ENCODE measurements around the gene GPR37. TPM values are rescaled to one million over a fixed set of nuclear protein-coding genes. Genes with fewer than 3 reads are reported as not detected.

GPR37 gene
- total RNA-seq, 1 experiment from 2014 or later, result 1.3 TPM

- no peak overlapping the region for H3K27ac ChIP-seq (ENCODE audit: low read length)
- ChIA-PET POLR2A (no interaction called here), CTCF (no interaction called here)
- H3K27me3 ChIP-seq (ENCODE audit: control insufficient read depth, insufficient read depth, low read length), result no peaks in the 10 kb centered on the region
- no peaks in the 10 kb centered on the region for H3K4me1 ChIP-seq (ENCODE audit: control insufficient read depth, insufficient read depth, low read length)
- H3K36me3 ChIP-seq (ENCODE audit: control insufficient read depth, insufficient read depth, low read length), result no peaks in the 10 kb centered on the region
- DNase-seq (ENCODE audit: low read depth, low spot score), result no peak
- TF ChIP-seq CTCF (IDR thresholded peaks at IDR 0.05) (no peak), SIN3A (IDR thresholded peaks at IDR 0.05; ENCODE audit: borderline replicate concordance, insufficient read depth, low read depth, low read length) (no peak), POLR2AphosphoS5 (IDR thresholded peaks at IDR 0.05; ENCODE audit: low read depth, low read length) (no peak), TCF7L2 (IDR thresholded peaks at IDR 0.05; ENCODE audit: low read depth, low read length) (no peak), REST (IDR thresholded peaks at IDR 0.05; ENCODE audit: insufficient read depth in 1 of 2, low read depth in 2 of 2, low read length in 1 of 2) (no peak)
- in situ Hi-C loops (cut with HindIII; ENCODE audit: low pct_unique_long_range_greater_than_20kb, low sequenced_read_pairs), result no loop called here
- no TSS peak for BruUV-seq (replicated peaks)
- no peak for ATAC-seq
- intact Hi-C loops (cut with micrococcal nuclease; ENCODE audit: unreplicated experiment), result no loop called here
- H3K4me3 ChIP-seq (ENCODE audit: low read depth in 2 of 2, low read length in 2 of 2), result no peak overlapping the region
- H3K9me3 ChIP-seq (ENCODE audit: control insufficient read depth, insufficient read depth, low read depth, low read length), result no peaks in the 10 kb centered on the region
Measured at GRCh38 chr7:124776153-124776552, 10.6 kb upstream of the GPR37 start.

GRCh38 chr7:124775422-124775821 lies 9.8 kb upstream of the GPR37 start:
- no peaks in the 10 kb centered on the region; the same call in 1 of the 2 replicates for H3K27me3 ChIP-seq (ENCODE audit: control insufficient read depth, insufficient read depth, low read length)
- H3K9me3 ChIP-seq (ENCODE audit: control insufficient read depth, insufficient read depth, low read depth, low read length), result no peaks in the 10 kb centered on the region
- no TSS peak for BruUV-seq (replicated peaks)
- H3K36me3 ChIP-seq (ENCODE audit: control insufficient read depth, insufficient read depth, low read length), result no peaks in the 10 kb centered on the region
- no peaks in the 10 kb centered on the region for H3K4me1 ChIP-seq (ENCODE audit: control insufficient read depth, insufficient read depth, low read length)
- no peak overlapping the region for H3K27ac ChIP-seq (ENCODE audit: low read length)
- intact Hi-C loops (cut with micrococcal nuclease; ENCODE audit: unreplicated experiment) (no loop called here), in situ Hi-C loops (cut with HindIII; ENCODE audit: low pct_unique_long_range_greater_than_20kb, low sequenced_read_pairs) (no loop called here)
- POLR2A ChIA-PET, result no interaction called here
- CTCF ChIA-PET, result no interaction called here
- DNase-seq (ENCODE audit: low read depth, low spot score) (no peak), ATAC-seq (no peak)
- no peak overlapping the region for H3K4me3 ChIP-seq (ENCODE audit: low read depth in 2 of 2, low read length in 2 of 2)
- no peak for TF ChIP-seq SIN3A (IDR thresholded peaks at IDR 0.05; ENCODE audit: borderline replicate concordance, insufficient read depth, low read depth, low read length)
- TF ChIP-seq POLR2AphosphoS5 (IDR thresholded peaks at IDR 0.05; ENCODE audit: low read depth, low read length), result no peak
- TF ChIP-seq REST (IDR thresholded peaks at IDR 0.05; ENCODE audit: insufficient read depth in 1 of 2, low read depth in 2 of 2, low read length in 1 of 2), result no peak

All from Panc1 (cell line).